DOHH2 (cell line): Measurements from ENCODE around the gene KRT77.

ENCODE experiments used
- EZH2phosphoT487 ChIP-seq: fragments of 200-600 bp; sonication (generic); IDR thresholded peaks from 2 replicates; pipeline ENCODE4 v1.6.1; 2017; ENCODE audit warnings: borderline replicate concordance, mild to moderate bottlenecking, antibody characterized with exemption, low read length, moderate library complexity, mixed read lengths
- TF ChIP-seq, protein P1 (sequence below): fragments of 200-600 bp; sonication (generic); IDR thresholded peaks from one replicate; pipeline ENCODE4 v1.5.1; 2014; ENCODE audit warnings: antibody characterized with exemption, mild to moderate bottlenecking, low read depth, low read length; ENCODE audit not compliant: poor library complexity, severe bottlenecking

DNA sequence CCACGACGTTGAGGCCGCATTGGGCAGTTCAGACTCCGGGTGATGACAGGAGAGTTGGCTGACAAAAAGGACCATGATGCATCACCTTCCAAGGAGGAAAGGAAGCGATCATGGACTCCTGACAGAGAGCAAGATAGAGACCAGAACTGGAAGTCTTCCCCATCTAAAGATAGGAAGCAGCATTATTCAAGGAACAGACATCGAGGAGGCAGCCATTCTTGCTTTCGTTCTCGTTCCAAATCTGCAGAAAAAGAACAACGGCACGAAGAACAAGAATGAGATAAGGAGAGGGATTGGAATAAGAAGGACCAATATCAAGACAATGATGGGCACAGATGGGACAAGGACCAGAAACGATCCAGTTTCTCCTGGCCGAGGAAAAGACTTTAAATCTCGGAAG, 27.1 kb upstream of the KRT77 start:
- TF ChIP-seq, protein P1, sequence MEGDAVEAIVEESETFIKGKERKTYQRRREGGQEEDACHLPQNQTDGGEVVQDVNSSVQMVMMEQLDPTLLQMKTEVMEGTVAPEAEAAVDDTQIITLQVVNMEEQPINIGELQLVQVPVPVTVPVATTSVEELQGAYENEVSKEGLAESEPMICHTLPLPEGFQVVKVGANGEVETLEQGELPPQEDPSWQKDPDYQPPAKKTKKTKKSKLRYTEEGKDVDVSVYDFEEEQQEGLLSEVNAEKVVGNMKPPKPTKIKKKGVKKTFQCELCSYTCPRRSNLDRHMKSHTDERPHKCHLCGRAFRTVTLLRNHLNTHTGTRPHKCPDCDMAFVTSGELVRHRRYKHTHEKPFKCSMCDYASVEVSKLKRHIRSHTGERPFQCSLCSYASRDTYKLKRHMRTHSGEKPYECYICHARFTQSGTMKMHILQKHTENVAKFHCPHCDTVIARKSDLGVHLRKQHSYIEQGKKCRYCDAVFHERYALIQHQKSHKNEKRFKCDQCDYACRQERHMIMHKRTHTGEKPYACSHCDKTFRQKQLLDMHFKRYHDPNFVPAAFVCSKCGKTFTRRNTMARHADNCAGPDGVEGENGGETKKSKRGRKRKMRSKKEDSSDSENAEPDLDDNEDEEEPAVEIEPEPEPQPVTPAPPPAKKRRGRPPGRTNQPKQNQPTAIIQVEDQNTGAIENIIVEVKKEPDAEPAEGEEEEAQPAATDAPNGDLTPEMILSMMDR = no peak
- no peak for TF ChIP-seq EZH2phosphoT487
